Measurements from ENCODE around the gene SUSD2.
A peak's percentile ranks its signal among the peaks of the same experiment; 100 is the strongest.
"Not testable (repeated sequence)": the region's sequence is repeated elsewhere in the genome, so short reads cannot be mapped to it uniquely, and the experiment has no call there.

Gene SUSD2

GRCh38 chr22:24189249-24190158 lies 8.2 kb downstream of the SUSD2 start:
- no peak for DNase-seq (ENCODE audit: low read depth)

- no peak for DNase-seq (ENCODE audit: low read depth)
Observed at GRCh38 chr22:24190159-24190540, 8.9 kb downstream of the SUSD2 start.

GRCh38 chr22:24190596-24191208 lies 9.4 kb downstream of the SUSD2 start:
- no peak for DNase-seq (ENCODE audit: low read depth)

GRCh38 chr22:24191381-24191841 lies 10.1 kb downstream of the SUSD2 start:
- DNase-seq (ENCODE audit: low read depth), result no peak

- DNase-seq (ENCODE audit: low read depth), result no peak
Observed at GRCh38 chr22:24191893-24192292, 10.6 kb downstream of the SUSD2 start.

- DNase-seq (ENCODE audit: low read depth), result no peak
Observed at GRCh38 chr22:24198682-24199052, 17.4 kb downstream of the SUSD2 start.

- no peak for DNase-seq (ENCODE audit: low read depth)
Observed at GRCh38 chr22:24200619-24201212, 19.4 kb downstream of the SUSD2 start.

GRCh38 chr22:24201681-24202614 lies 20.7 kb downstream of the SUSD2 start:
- no peak for DNase-seq (ENCODE audit: low read depth)

- DNase-seq (ENCODE audit: low read depth), result not testable (repeated sequence)
Observed at GRCh38 chr22:24203856-24204255, 22.6 kb downstream of the SUSD2 start.

GRCh38 chr22:24205438-24206195 lies 24.3 kb downstream of the SUSD2 start:
- DNase-seq (ENCODE audit: low read depth), result no peak

GRCh38 chr22:24206460-24207263 lies 25.4 kb downstream of the SUSD2 start:
- DNase-seq (ENCODE audit: low read depth), result not testable (repeated sequence)

- DNase-seq (ENCODE audit: low read depth), result no peak
Observed at GRCh38 chr22:24207264-24208011, 26.2 kb downstream of the SUSD2 start.

- peak; percentile 97 for DNase-seq (ENCODE audit: low read depth)
Observed at GRCh38 chr22:24208012-24208749, 26.9 kb downstream of the SUSD2 start.

GRCh38 chr22:24209016-24209415 lies 27.7 kb downstream of the SUSD2 start:
- no peak for DNase-seq (ENCODE audit: low read depth)

- DNase-seq (ENCODE audit: low read depth), result no peak
Observed at GRCh38 chr22:24209687-24210086, 28.4 kb downstream of the SUSD2 start.

- DNase-seq (ENCODE audit: low read depth), result not testable (repeated sequence)
Observed at GRCh38 chr22:24210409-24210808, 29.1 kb downstream of the SUSD2 start.

- DNase-seq (ENCODE audit: low read depth), result not testable (repeated sequence)
Observed at GRCh38 chr22:24211716-24212115, 30.4 kb downstream of the SUSD2 start.

- DNase-seq (ENCODE audit: low read depth), result not testable (repeated sequence)
Observed at GRCh38 chr22:24213111-24213510, 31.8 kb downstream of the SUSD2 start.

Data from HS-5 (cell line).